Measurements from ENCODE around the gene TTC4. TPM values are rescaled to one million over a fixed set of nuclear protein-coding genes. Genes with fewer than 3 reads are reported as not detected.

Gene TTC4
- total RNA-seq, 1 experiment from 2014 or later, result 52.9 TPM

- DNase-seq (ENCODE audit: low spot score), result no peak
Measured at GRCh38 chr1:54705153-54705552, 10.5 kb upstream of the TTC4 start.

- DNase-seq (ENCODE audit: low spot score), result no peak
Measured at GRCh38 chr1:54706419-54706818, 9.2 kb upstream of the TTC4 start.

GRCh38 chr1:54708385-54708784, 7.3 kb upstream of the TTC4 start:
- DNase-seq (ENCODE audit: low spot score), result no peak

DNA sequence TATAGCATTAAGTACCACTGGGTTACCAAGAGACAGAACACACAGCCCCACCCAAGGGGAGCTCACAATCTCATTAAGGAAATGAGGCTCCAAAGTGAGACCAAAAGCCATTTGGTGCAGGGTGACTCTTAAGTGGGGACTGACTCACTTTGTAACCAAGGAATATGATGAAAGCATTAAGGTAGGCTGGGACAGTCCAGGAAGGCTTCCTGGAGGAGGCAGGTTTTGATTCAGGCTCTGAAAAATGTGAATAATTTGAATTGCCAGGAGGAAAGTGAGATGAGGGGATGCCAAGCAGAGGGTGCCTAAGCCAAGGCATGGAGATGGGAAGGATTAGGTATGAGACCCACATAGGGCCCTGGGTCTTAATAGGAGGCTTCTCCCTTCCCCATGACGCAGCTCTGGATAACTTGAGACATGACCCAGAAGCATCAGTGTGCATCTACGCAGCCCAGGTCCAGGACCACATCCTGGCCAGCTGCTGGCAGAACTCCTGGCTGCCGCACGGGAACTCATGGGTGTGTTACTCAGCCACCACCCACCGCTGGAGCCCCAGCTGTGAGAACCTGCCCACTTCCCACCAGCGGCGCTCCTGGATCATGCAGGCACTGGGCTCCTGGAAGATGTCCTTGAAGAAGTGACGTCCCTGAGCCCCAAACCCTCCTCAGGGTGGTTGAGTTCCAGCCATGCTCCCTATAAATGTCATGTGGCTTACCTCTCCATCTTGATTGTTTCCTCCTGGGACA, 5.9 kb upstream of the TTC4 start:
- DNase-seq (ENCODE audit: low spot score), result peak; percentile 55

DNA sequence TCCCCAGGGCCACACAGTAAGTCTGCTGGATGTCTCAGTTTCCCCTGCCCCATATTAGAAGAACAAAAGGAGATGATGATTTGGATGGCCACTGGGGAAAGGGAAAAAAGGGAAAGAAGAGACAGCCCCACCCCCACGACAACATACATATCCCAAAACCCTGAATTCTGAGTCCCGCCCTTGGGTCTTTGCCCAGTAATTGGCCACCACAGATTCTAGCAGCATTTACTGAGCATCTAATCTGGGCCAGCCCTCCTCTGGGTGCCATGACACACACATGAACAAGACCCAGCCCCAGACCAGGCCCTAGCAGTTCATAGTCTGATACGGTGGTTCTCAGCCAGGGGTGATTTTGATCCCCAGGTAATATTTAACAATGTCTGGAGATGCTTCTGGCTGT, 5.2 kb upstream of the TTC4 start:
- DNase-seq (ENCODE audit: low spot score), result no peak

DNA sequence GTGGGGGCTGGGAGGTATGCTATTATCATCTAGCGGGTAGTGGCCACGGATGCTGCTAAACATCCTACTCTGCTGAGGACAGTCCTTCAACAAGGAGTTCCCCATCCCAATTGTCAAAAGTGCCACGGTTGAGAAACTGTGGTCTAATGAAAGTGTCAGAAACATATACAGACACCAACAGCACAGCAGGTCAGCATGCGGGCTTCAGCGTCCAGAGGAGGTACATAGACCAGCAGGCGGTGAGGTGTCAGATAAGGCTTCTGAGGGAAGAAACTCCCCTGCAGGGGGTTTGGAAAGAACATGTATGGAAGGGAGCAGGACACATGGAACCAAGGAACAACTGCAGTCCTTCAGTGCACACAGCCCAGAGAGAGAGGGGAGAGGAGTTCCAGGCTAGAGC, 4.8 kb upstream of the TTC4 start:
- DNase-seq (ENCODE audit: low spot score), result no peak

DNA sequence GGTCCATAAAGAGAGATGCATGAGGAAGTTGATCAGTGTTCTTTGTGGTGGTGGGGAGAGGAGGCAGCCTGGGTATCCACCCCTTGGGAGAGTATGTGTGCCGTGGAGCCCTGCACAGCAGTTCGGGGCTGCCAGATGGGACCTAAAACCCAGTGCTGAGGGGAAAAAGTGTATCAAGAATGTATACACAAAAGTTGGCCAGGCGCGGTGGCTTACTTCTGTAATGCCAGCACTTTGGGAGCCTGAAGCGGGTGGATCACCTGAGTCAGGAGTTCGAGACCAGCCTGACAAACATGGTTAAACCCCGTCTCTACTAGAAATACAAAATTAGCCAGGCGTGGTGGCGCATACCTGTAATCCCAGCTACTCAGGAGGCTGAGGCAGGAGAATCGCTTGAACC, 4.1 kb upstream of the TTC4 start:
- no peak for DNase-seq (ENCODE audit: low spot score)

DNA sequence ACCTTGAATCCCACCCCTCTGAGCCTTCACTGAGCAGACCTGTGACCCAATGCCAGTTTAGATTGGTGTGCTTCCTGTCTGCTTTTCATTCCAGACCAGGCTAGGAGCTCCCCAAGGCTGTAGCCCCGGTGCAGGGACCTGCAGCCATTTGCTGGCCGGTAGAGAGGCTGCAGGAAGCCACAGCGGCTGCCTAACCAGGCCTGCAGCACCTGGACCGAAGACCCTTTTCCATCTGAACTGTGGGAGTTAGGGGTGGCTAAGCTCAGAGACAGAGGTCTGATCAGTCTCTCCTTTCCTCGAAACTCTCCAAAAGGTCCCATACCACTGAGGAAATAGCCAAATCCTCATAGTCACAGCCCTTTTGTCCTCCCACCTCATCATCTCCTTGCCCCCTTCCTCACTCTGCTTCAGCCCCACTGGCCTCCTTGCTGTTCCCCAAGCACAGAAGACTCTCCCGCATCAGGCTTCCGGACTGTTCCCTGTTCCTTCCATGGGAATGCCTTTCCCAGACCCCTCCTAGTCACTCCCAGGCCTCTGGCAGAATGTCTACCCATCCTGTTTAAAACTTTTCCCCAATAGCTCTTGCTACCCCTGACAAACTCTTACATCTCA, 674 bp upstream of the TTC4 start:
- no peak for DNase-seq (ENCODE audit: low spot score)

DNA sequence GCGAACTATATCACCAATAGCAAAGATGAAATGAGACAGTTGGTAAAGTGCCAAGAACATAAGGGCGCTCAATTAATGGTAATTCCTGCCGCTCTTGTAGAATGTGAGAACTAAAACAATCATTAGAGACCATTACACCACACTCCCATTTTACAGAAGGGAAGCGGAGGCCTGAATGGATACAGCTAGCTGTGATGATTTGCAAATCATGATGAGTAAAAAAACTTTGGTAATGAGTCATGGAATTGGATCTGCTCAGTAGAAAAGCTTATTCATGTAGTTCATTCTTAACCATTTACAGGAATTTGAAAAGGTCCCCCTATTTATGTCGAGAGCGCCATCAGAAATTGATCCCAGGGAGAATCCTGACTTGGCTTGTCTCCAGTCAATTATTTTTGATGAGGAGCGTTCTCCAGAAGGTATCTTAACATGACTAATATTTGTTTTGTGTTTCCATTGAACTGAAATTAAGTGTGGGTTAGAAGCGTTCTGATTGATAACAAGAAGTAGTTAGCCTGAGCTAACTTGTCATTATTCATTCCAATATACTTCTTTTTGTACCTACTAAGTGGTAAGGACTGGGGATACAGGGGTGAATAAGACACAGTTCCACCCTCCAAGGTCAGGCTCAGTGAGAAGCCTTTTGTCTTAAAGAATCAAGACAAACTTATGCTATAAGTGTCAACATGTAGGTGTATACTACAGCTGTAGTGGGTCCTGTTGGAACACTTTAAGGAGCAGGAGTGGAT, 812 bp downstream of the TTC4 start:
- no peak for DNase-seq (ENCODE audit: low spot score)

- DNase-seq (ENCODE audit: low spot score), result no peak
Measured at GRCh38 chr1:54721719-54722118, 6.1 kb downstream of the TTC4 start.

DNA sequence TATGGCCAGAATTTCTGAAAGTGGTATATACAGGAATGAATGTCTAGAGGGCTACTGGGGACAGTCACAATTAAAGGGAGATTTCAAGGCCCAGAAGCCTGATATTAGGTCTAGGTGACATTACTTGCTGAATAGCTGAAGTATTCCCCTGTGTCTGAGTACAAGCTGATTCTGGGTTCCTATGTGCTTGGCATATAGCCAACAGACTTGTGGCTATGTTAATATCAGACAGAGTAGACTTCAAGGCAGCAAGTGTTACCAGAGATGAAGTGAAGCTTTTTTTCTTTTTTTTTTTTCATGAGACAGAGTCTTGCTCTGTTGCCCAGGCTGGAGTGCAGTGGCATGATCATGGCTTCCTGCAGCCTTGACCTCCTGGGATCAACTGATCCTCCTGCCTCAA, 8.3 kb downstream of the TTC4 start:
- DNase-seq (ENCODE audit: low spot score), result no peak

DNA sequence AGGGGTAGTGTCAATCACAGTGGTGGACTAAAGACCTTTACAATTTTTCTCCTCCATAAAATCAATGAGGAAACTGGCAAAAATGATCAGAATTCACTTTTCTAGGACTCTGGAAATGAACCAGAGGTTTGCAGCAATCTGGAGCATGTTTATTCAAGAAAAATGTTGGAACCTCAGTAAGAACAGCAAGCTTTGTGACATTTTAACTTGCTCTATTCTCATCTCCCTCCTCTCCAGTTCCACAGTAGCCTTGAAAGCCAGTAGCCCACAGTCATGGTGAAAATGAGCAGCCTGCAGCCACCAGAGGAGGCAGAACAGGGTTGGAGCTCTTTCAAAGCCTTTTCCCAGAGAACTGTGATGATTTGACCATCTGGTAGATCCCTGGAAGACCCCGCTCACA, 9.1 kb downstream of the TTC4 start:
- no peak for DNase-seq (ENCODE audit: low spot score)

DNA sequence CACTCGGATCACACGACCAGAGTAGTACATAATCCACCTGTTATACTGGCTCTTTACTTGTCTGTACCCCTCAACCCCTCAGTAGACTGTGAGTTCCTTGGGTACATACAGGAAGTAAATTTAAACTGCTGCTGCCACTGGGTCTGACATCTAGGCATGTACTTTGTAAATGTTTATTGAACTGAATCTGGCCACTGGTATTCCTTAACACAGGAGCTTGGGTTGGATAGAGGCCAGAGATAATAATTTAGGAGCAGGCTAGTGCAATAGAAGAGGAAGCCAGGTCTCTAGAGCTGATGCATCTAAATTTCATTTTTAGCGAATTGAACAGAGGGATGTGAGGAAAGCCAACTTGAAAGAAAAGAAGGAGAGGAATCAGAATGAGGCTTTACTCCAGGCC, 12.4 kb downstream of the TTC4 start:
- no peak for DNase-seq (ENCODE audit: low spot score)

DNA sequence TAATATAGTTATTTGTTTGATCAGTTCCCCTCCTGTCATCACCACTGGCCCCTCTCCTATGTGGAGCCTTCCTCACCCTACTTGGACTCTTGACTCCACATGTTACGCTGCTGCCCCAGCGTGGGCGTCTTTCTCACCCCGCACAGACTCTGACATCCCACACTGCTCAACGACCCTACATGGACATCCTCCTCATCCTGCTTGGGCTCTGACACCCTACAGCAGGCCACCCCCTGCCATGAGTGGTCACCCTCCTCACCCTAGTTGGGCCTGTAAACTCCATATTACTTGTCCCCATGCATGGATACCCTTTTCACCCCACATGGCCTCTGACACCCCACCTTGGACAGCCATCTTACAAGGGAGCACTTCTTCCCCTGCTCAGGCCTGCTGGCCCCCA, 21.0 kb downstream of the TTC4 start:
- no peak for DNase-seq (ENCODE audit: low spot score)

DNA sequence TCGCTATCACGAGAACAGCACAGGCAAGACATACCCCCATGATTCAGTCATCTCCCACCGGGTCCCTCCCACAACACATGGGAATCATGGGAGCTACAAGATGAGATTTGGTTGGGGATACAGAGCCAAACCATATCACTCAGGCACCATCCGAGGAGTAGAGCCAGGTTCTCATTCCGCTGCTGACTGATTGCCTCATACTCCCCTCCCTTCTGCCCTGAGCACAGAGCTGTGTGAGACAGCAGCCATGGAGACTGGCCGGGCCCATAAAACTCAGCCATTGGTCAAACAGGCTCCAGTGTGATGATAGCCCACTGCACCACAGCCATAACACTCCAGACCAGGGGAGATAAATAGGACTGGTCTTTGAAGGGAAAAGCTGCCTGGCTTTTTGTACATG, 22.6 kb downstream of the TTC4 start:
- no peak for DNase-seq (ENCODE audit: low spot score)

DNA sequence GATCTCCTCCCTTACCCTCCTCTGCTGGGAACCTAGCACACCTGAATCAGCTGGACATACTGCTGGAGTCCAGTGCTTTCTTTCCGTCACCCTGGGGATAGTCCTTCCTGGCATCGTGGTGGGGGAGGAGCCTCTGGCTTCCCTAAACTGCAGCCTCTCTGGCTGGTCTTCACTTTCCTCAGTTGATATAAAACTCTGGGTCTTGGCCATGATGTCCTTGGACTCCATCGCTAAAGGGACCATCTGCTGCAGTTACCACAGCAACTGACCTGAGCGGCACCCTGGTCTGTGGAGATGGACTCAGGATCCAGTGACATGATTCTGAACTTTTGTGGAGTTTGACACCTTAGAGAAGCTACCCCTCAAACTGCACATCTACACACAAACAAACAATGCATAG, 25.9 kb downstream of the TTC4 start:
- DNase-seq (ENCODE audit: low spot score), result no peak

DNA sequence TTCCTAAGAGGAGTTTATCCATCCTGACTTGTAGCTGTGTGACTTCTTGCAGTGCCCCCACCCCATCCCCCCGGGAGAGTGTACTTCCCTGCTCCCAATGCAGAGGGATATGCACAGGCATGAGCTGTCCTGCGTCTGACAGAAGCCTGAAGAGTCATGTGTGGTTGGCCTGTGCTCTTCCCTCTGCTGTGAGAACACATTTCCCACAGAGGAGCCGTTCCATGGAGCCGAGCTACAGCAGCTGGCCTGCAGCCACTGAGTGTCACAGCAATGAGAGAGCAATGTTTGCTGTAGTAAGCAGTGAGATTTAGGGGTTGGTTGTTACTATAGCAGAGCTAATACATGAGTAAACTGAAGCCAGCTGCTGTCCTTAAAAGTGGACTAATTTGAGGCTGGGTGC, 26.6 kb downstream of the TTC4 start:
- DNase-seq (ENCODE audit: low spot score), result no peak

DNA sequence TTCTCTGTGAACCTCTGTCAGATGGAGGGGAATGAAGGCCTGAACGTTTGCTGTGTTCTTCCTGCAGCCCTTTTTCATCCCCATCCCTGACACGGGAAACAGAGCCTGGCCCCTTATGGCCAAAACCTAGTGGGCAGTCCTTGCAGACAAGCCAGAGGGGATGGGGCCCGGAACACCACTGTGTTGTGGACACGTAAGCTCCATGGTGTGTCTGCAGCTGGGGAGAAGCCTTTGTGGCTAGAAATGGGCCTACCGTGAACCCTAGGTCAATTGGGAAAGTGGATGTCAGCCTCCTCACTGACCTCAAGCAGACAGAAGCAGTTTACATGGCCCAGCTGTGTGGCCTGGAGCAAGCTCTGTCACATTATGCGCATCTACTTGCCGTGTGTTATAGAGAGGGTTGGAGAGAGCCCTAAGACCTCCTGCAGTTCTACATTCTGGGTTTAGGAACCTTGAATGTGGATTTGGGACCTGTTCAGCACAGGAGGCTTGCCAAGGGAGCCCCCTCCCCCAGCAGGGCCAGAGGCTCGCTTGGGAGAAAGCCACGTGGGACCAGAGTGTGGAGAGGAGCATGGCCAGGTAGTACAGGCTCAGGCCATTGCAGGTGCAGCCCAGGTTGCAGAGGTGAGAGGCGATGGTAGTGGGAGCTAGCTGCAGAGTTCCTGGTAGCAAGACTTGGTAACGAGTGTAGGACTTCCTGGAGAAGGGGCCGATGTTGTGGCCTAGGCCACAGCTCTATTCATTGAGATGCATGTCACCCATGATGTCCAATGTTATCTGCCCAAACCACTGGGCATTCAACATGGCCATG, 28.0 kb downstream of the TTC4 start:
- DNase-seq (ENCODE audit: low spot score), result no peak

GRCh38 chr1:54744696-54745095, 29.0 kb downstream of the TTC4 start:
- DNase-seq (ENCODE audit: low spot score), result no peak

- DNase-seq (ENCODE audit: low spot score), result no peak
Measured at GRCh38 chr1:54745274-54745673, 29.6 kb downstream of the TTC4 start.

DNA sequence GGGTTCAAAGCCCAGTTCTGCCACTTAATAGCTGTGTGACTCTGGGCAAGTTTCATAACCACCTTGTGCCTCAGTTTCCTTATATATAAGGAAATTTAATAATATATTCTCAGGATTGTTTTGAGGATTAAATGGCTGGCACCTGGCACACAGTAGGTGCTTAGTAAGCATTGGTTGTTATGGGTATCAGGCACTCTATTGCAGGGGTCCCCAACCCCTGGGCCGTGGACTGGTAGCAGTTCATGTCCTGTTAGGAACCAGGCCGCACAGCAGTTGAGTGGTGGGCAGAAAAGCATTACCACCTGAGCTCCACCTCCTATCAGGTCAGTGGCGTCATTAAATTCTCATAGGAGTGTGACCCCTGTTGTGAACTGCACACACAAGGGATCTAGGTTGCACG, 30.2 kb downstream of the TTC4 start:
- no peak for DNase-seq (ENCODE audit: low spot score)

- no peak for DNase-seq (ENCODE audit: low spot score)
Measured at GRCh38 chr1:54748094-54748835, 32.6 kb downstream of the TTC4 start.
